ENCODE data around the gene NIM1K. TPM values are rescaled to one million over a fixed set of nuclear protein-coding genes. Genes with fewer than 3 reads are reported as not detected.

NIM1K gene
- polyA plus RNA-seq, 1 experiment, result 1.3 TPM

- TF ChIP-seq CTCF (IDR thresholded peaks at IDR 0.05; ENCODE audit: insufficient read depth, low read depth, low read length), result no peak
- POLR2A ChIA-PET, result no interaction called here
Observed at GRCh38 chr5:43210570-43210969, 18.5 kb downstream of the NIM1K start.

GRCh38 chr5:43213951-43214350 lies 21.9 kb downstream of the NIM1K start:
- Histone ChIP-seq H3K4me3 (ENCODE audit: low read depth, low read length) (no peak overlapping the region), H3K27me3 (ENCODE audit: control insufficient read depth, insufficient read depth, low read length) (no peaks in the 10 kb centered on the region), H3K36me3 (ENCODE audit: control insufficient read depth, insufficient read depth, low read length) (no peaks in the 10 kb centered on the region)
- no peak for DNase-seq (ENCODE audit: low read depth)
- POLR2A ChIA-PET, result no interaction called here
- no peak for TF ChIP-seq CTCF (IDR thresholded peaks at IDR 0.05; ENCODE audit: insufficient read depth, low read depth, low read length)
- CTCF ChIA-PET, result no interaction called here

More at GRCh38 chr5:43210570-43210969, 18.5 kb downstream of the NIM1K start:
- Histone ChIP-seq H3K36me3 (ENCODE audit: control insufficient read depth, insufficient read depth, low read length) (no peaks in the 10 kb centered on the region), H3K4me3 (ENCODE audit: low read depth, low read length) (no peak overlapping the region), H3K27me3 (ENCODE audit: control insufficient read depth, insufficient read depth, low read length) (no peaks in the 10 kb centered on the region)
- no peak for DNase-seq (ENCODE audit: low read depth)
- CTCF ChIA-PET, result interaction anchor here (1.0 to 1.2 kb wide), 2 partner anchors 22 to 179 kb away, joined by 3 read pairs; no protein-coding TSS in a partner anchor

- TF ChIP-seq CTCF (IDR thresholded peaks at IDR 0.05; ENCODE audit: insufficient read depth, low read depth, low read length), result no peak
- no peak for DNase-seq (ENCODE audit: low read depth)
- H3K4me3 ChIP-seq (ENCODE audit: low read depth, low read length), result no peak overlapping the region
- ChIA-PET CTCF (no interaction called here), POLR2A (no interaction called here)
- H3K36me3 ChIP-seq (ENCODE audit: control insufficient read depth, insufficient read depth, low read length), result no peaks in the 10 kb centered on the region
- H3K27me3 ChIP-seq (ENCODE audit: control insufficient read depth, insufficient read depth, low read length), result no peaks in the 10 kb centered on the region
Observed at GRCh38 chr5:43215073-43215631, 23.1 kb downstream of the NIM1K start.

- TF ChIP-seq CTCF (IDR thresholded peaks at IDR 0.05; ENCODE audit: insufficient read depth, low read depth, low read length), result no peak
- no peaks in the 10 kb centered on the region for H3K27me3 ChIP-seq (ENCODE audit: control insufficient read depth, insufficient read depth, low read length)
- no peak for DNase-seq (ENCODE audit: low read depth)
- no peaks in the 10 kb centered on the region for H3K36me3 ChIP-seq (ENCODE audit: control insufficient read depth, insufficient read depth, low read length)
- no peak overlapping the region for H3K4me3 ChIP-seq (ENCODE audit: low read depth, low read length)
- ChIA-PET CTCF (interaction anchor here (1.1 kb wide), 1 partner anchor 11 kb away, joined by 5 read pairs; no protein-coding TSS in a partner anchor), POLR2A (interaction anchor here (0.6 kb wide), 1 partner anchor 9 kb away, joined by 4 read pairs; no protein-coding TSS in a partner anchor)
Observed at GRCh38 chr5:43216941-43217340, 24.9 kb downstream of the NIM1K start.

- POLR2A ChIA-PET, result no interaction called here
- no peak for DNase-seq (ENCODE audit: low read depth)
- TF ChIP-seq CTCF (IDR thresholded peaks at IDR 0.05; ENCODE audit: insufficient read depth, low read depth, low read length), result no peak
- CTCF ChIA-PET, result no interaction called here
- Histone ChIP-seq H3K27me3 (ENCODE audit: control insufficient read depth, insufficient read depth, low read length) (no peaks in the 10 kb centered on the region), H3K4me3 (ENCODE audit: low read depth, low read length) (no peak overlapping the region), H3K36me3 (ENCODE audit: control insufficient read depth, insufficient read depth, low read length) (no peaks in the 10 kb centered on the region)
Observed at GRCh38 chr5:43219120-43219519, 27.1 kb downstream of the NIM1K start.
